Adrenal gland (tissue), 12 donors: Measurements from ENCODE around the gene PHKG2. TPM values are rescaled to one million over a fixed set of nuclear protein-coding genes. Genes with fewer than 3 reads are reported as not detected.
A peak's percentile ranks its signal among the peaks of the same experiment; 100 is the strongest.

Experiments
- DNase-seq, 7 donors: peaks; one replicate each; pipeline ENCODE4 v3.0.0-alpha.2; 2019 to 2020
- H3K27ac ChIP-seq, 5 donors: fragments of 200-600 bp; sonication (generic) in 4 of 5; 1 replicate in 3 of 5; 2 replicates in 2 of 5; pipeline versions ENCODE4 v1.5.1 to v1.8.0; 2016 to 2020; ENCODE audit warnings: mild to moderate bottlenecking in 1 of 5
- H3K27me3 ChIP-seq: fragments of 200-600 bp; 2 replicates; pipeline ENCODE4 v1.8.0; 2021
- H3K36me3 ChIP-seq, 2 donors: fragments of 200-600 bp; replicated peaks in 1 of 2; 1 replicate in 1 of 2; 2 replicates in 1 of 2; pipeline versions ENCODE4 v1.5.1 to v1.8.0; 2018 to 2022
- H3K4me1 ChIP-seq, 2 donors: fragments of 200-600 bp; replicated peaks in 1 of 2; 1 replicate in 1 of 2; 2 replicates in 1 of 2; pipeline versions ENCODE4 v1.5.1 to v1.8.0; 2018 to 2021
- H3K4me3 ChIP-seq, 4 donors: fragments of 200-600 bp; sonication (generic) in 3 of 4; one replicate each; pipeline ENCODE4 v1.5.1; 2016 to 2018
- H3K9me3 ChIP-seq, 3 donors: fragments of 200-600 bp; sonication (generic) in 1 of 3; replicated peaks in 1 of 3; 1 replicate in 2 of 3; 2 replicates in 1 of 3; pipeline versions ENCODE4 v1.5.1 to v1.8.0; 2016 to 2021
- CTCF ChIP-seq, 6 experiments: fragments of 450-650 bp in 4 of 6; fragments of 200-600 bp in 2 of 6; sonication (generic) in 1 of 6; IDR thresholded peaks; 1 replicate in 5 of 6; 2 replicates in 1 of 6; pipeline versions ENCODE4 v1.5.1 to v1.8.0; 2016 to 2021; ENCODE audit warnings: antibody characterized with exemption in 6 of 6, mild to moderate bottlenecking in 2 of 6, moderate library complexity in 1 of 6
- POLR2A ChIP-seq, 2 donors: fragments of 450-650 bp; IDR thresholded peaks; one replicate each; pipeline ENCODE4 v1.6.1; 2017; ENCODE audit warnings: antibody characterized with exemption in 2 of 2, mild to moderate bottlenecking in 2 of 2, moderate library complexity in 1 of 2
- WGBS, 4 donors: extraction: QIAGEN DNeasy Blood & Tissue Kit in 2 of 4; methylation state at CpG; one replicate each; pipeline versions ENCODE4 v1.1.5 to v1.1.7; 2013 to 2017; 5-methylcytosine and 5-hydroxymethylcytosine counted together
- intact Hi-C, 2 donors: fragments of 100-400 bp; cut with DNase I; formaldehyde crosslinking; loops; one replicate each; pipeline versions ENCODE4 v1.14.1 to v1.15.0; 2022 to 2023
- polyA plus RNA-seq, 3 donors: library from polyadenylated mRNA; stranded (reverse); fragments of 200-250 nt in 2 of 3; fragments of 350-450 nt in 1 of 3; fragmentation: Illumina TruSeq in 1 of 3; extraction: RNeasy Lipid Tissue Mini Kit (QIAGEN cat#74804) in 1 of 3; gene quantifications; one replicate each; pipeline ENCODE4 v1.2.3, GENCODE V29; 2013 to 2014
- total RNA-seq, 9 donors: library from RNA; depleted of rRNA in 4 of 9; stranded (reverse); fragments of >200 nt in 4 of 9; fragments of 120-200 nt in 1 of 9; fragmentation: NEBNext Ultra II Directional in 1 of 9; extraction: Animal tissue kit (Norgen Biotek cat#: 25700) in 1 of 9; gene quantifications; one replicate each; pipeline versions ENCODE4 v1.1.0 to v1.2.4, GENCODE V29; 2013 to 2023
- donor health status: healthy with polysubstance abuse.
- donor health status: Bipolar disorder and iron deficiency.
- donor health status: DM: yes; HTN: yes; CAD: no.
- donor health status: DM: no; HTN: no; CAD: no.
- donor health status: DM: no; HTN: no; CAD: no.
- donor health status: DM: yes; HTN: yes; CAD: no.

The PHKG2 gene
- total and polyA plus RNA-seq, 12 donors: 18.7 to 82.8 (median 35.2) TPM

- TF ChIP-seq CTCF (IDR thresholded peaks at IDR 0.05) (peak in 2 of 6 experiments; percentile 23 to 24), POLR2A (IDR thresholded peaks at IDR 0.05) (peak in 1 of 2 donors; percentile 31)
- WGBS, 4 donors: 0 to 4% (median 0%) methylated on average over 5 to 36 of the region's 37 CpGs
- Histone ChIP-seq H3K9me3 (no peaks in the 10 kb centered on the region), H3K36me3 (peaks cover 0 to 23% of the 10 kb centered on the region in 2 donors), H3K4me3 (peak within 1 kb of the TSS; percentile 56 to 99 (median 86)), H3K27me3 (no peaks in the 10 kb centered on the region), H3K4me1 (peaks cover 11 to 15% of the 10 kb centered on the region in 2 donors), H3K27ac (peak within 1 kb of the TSS in 4 of 5 donors; percentile 80 to 91 (median 85))
- peak; percentile 76 to 85 (median 82) for DNase-seq
- intact Hi-C loops: loop anchor here in 1 of 2 donors (10.0 kb wide), 1 partner anchor 88 kb away; no protein-coding TSS in a partner anchor
Observed at GRCh38 chr16:30786936-30787612, 38.8 kb downstream of the PHKG2 start, which contains the start of gene ZNF629. TSS of gene ZNF629 (minus strand) at chr16:30787205. CDS start at chr16:30784482, 2,723 bp downstream.

- Histone ChIP-seq H3K4me1 (peaks cover 11 to 15% of the 10 kb centered on the region in 2 donors), H3K27me3 (no peaks in the 10 kb centered on the region), H3K27ac (peak overlapping the region in 4 of 5 donors; percentile 80 to 91 (median 85)), H3K36me3 (peaks cover 0 to 16% of the 10 kb centered on the region in 2 donors), H3K9me3 (no peaks in the 10 kb centered on the region), H3K4me3 (peak overlapping the region; percentile 56 to 99 (median 86))
- DNase-seq: no peak
- TF ChIP-seq POLR2A (IDR thresholded peaks at IDR 0.05) (no peak), CTCF (IDR thresholded peaks at IDR 0.05) (no peak)
- WGBS, 4 donors: 45 to 55% (median 48%) methylated on average over 10 to 11 of the region's 11 CpGs
- intact Hi-C loops: loop anchor here in 1 of 2 donors (10.0 kb wide), 1 partner anchor 87 kb away; no protein-coding TSS in a partner anchor
Observed at GRCh38 chr16:30787613-30788378, 39.6 kb downstream of the PHKG2 start.

- Histone ChIP-seq H3K9me3 (no peaks in the 10 kb centered on the region), H3K27me3 (no peaks in the 10 kb centered on the region), H3K27ac (no peak overlapping the region), H3K36me3 (no peaks in the 10 kb centered on the region), H3K4me1 (no peaks in the 10 kb centered on the region), H3K4me3 (no peak overlapping the region)
- DNase-seq: no peak
- TF ChIP-seq POLR2A (IDR thresholded peaks at IDR 0.05) (no peak), CTCF (IDR thresholded peaks at IDR 0.05) (no peak)
- WGBS, 4 donors: 88 to 100% (median 96%) methylated on average over 3 to 7 of the region's 7 CpGs
- intact Hi-C loops: no loop called here
Observed at GRCh38 chr16:30793508-30794069, 45.4 kb downstream of the PHKG2 start.

GRCh38 chr16:30794634-30795033 lies 46.4 kb downstream of the PHKG2 start:
- Histone ChIP-seq H3K9me3 (no peaks in the 10 kb centered on the region), H3K36me3 (no peaks in the 10 kb centered on the region), H3K4me3 (no peak overlapping the region), H3K4me1 (no peaks in the 10 kb centered on the region), H3K27me3 (no peaks in the 10 kb centered on the region), H3K27ac (no peak overlapping the region)
- no peak for TF ChIP-seq CTCF (IDR thresholded peaks at IDR 0.05)
- TF ChIP-seq POLR2A (IDR thresholded peaks at IDR 0.05): no peak
- WGBS, 4 donors: 89 to 96% (median 93%) methylated on average over 3 of the region's 3 CpGs
- intact Hi-C loops: no loop called here
- DNase-seq: no peak
